MM.1S (cell line): ENCODE results near the gene ABCG2.

Experiments used
- EZH2 ChIP-seq: fragments of 300-600 bp; sonication (generic); optimal IDR thresholded peaks from 2 replicates; pipeline ENCODE3; 2017; ENCODE audit warnings: low read depth, mild to moderate bottlenecking, antibody characterized with exemption, low read length, mixed read lengths
- TF ChIP-seq, protein P1 (sequence below): fragments of 300-600 bp; sonication (generic); IDR thresholded peaks from 2 replicates; pipeline ENCODE4 v1.5.1; 2016; ENCODE audit warnings: antibody characterized with exemption, low read length, mixed read lengths

DNA sequence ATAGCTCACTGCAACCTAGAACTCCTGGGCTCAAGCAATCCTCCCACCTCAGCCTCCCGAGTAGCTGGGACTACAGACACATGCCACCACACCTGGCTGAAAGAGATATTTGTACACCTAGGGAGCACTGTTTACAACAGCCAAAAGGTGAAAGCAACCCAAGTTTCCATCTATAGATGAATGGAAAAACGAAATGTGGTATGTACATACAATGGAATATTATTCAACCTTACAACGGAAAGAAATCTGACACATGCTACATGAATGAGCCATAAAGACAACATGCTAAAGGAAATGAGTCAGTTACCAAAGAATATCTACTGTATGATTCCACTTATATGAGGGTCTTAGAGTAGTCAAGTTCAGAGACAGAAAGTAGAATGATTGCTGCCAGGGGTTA lies 52.2 kb downstream of the ABCG2 start:
- TF ChIP-seq, protein P1, sequence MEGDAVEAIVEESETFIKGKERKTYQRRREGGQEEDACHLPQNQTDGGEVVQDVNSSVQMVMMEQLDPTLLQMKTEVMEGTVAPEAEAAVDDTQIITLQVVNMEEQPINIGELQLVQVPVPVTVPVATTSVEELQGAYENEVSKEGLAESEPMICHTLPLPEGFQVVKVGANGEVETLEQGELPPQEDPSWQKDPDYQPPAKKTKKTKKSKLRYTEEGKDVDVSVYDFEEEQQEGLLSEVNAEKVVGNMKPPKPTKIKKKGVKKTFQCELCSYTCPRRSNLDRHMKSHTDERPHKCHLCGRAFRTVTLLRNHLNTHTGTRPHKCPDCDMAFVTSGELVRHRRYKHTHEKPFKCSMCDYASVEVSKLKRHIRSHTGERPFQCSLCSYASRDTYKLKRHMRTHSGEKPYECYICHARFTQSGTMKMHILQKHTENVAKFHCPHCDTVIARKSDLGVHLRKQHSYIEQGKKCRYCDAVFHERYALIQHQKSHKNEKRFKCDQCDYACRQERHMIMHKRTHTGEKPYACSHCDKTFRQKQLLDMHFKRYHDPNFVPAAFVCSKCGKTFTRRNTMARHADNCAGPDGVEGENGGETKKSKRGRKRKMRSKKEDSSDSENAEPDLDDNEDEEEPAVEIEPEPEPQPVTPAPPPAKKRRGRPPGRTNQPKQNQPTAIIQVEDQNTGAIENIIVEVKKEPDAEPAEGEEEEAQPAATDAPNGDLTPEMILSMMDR: no peak
- TF ChIP-seq EZH2: no peak
